HCEC 1CT (cell line): ENCODE data around the gene SPON2.
A peak's percentile ranks its signal among the peaks of the same experiment; 100 is the strongest.

Source experiments
- DNase-seq: peaks from one replicate; pipeline ENCODE4 v3.0.0-alpha.2; 2017

Gene SPON2

GRCh38 chr4:1193206-1194009, 21.0 kb upstream of the SPON2 start:
- no peak for DNase-seq

DNA sequence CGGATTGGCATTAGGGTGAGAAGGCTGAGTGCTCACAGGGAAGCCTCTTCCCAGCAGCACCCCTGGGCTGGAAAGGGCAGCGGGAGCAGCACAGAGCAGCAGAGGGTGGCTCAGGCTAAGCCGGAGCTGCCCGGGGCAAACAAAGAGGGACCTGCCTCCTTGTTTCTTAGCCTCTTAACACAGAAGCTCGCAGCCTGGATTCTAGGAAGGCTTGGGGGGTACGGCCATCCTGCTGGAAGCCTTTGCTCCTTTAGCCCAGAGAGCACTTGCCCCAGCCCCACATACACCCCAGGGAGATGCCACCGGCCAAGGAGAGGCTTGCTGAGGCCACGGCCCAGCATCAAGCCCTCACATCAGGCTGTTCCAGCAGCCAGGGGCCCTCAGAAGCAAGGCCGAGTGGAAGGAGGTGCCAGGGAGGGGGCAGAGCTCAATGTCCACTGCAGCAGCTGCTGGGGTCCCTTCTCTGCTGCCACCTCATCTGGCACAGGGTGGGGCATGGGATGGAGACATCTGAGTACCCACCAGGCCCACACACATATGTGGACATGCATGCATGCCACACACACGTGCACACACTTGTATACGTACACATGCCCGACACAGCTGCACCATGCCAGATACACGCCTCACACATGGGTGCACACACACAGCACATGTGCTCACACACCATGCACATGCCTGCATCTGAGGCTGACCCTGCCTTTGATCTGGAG, 20.3 kb upstream of the SPON2 start:
- no peak for DNase-seq

DNA sequence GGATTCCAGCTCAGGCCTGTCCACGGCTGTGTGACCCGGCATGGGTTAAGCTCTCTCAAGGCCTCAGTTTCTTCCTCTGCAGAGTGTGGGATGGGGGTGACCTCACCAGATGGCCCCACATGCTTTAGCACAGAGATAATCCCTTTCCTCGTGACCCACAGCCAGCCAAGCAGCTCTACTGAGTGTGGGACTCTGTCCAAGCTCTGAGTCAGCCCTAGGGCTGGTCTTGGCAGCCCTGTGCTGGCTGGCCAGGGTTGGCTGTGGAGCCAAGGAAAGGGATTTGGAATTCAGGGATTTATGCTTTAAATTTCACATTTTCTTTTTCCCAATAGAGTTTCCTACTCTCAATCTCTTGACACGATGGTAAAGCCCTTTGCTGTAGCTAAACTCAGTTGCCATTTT, 19.7 kb upstream of the SPON2 start:
- peak; percentile 93 for DNase-seq

DNA sequence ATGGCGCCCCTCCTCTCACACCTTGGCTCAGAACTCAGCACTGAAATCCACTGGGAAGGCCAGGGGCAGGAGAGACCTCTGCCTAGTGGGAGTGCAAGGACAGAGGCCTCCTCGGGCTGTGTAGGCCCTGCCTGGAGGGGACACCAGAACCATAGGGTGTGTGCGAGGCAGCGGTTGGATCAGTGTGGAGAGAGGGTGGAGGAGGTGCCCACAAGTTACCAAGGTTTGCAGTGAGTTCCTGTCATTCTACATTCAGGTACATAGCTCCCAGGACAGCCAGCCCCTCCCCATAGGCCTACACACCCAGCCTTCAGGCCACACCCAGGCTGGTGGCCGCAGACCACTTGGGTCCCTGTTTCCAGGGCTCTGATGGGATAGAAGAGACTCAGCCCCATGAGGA, 19.2 kb upstream of the SPON2 start:
- no peak for DNase-seq

DNA sequence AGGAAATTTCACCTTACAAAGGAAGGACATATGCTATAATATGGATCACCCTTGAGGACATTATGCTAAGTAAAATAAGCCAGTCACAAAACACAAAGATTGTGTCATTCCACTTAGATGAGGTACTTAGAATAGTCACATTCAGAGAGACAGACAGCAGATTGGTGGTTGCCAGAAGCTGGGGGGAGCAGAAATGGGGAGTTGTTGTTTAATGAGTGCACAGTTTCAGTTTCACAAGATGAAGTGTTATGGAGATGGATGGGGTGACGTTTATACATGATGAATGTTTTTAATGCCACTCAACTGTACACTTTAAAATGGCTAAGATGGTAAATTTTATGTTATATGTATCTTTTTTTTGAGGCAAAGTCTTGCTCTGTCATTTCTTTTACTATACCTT, 14.8 kb upstream of the SPON2 start:
- no peak for DNase-seq

DNA sequence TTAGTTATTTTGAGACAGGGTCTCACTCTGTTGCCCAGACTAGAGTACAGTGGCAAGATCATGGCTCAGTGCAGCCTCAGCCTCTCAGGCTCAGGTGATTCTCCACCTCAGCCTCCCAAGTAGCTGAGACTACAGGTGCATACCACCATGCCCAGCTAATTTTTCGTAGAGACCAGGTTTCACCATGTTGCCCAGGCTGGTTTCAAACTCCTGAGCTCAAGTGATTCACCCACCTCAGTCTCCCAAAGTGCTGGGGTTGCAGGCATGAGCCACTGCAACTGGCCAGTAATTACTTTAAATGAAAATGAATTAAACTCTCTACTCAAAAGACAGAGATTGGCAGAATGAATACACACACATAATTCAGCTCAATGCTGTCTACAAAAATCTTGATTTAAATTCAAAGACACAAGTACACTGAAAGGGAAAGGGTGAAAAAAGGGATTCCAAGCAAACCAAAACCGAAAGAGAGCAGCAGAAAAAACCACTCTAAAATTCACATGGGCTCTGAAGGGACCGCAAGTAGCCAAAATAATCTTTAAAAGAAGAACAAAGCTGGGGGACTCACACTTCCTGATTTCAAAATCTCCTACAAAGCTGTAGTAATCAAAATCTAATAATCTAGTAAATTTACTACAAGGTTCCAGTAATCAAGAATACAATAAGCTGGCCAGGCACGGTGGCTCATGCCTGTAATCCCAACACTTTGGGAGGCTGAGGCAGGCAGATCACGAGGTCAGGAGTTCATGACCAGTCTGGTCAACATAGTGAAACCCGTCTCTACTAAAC, 11.8 kb upstream of the SPON2 start:
- DNase-seq: no peak

- DNase-seq: no peak
Observed at GRCh38 chr4:1182313-1182712, 9.9 kb upstream of the SPON2 start.

GRCh38 chr4:1180663-1181062, 8.3 kb upstream of the SPON2 start:
- DNase-seq: no peak

- DNase-seq: no peak
Observed at GRCh38 chr4:1179976-1180375, 7.6 kb upstream of the SPON2 start.

GRCh38 chr4:1179089-1179441, 6.7 kb upstream of the SPON2 start:
- no peak for DNase-seq

DNA sequence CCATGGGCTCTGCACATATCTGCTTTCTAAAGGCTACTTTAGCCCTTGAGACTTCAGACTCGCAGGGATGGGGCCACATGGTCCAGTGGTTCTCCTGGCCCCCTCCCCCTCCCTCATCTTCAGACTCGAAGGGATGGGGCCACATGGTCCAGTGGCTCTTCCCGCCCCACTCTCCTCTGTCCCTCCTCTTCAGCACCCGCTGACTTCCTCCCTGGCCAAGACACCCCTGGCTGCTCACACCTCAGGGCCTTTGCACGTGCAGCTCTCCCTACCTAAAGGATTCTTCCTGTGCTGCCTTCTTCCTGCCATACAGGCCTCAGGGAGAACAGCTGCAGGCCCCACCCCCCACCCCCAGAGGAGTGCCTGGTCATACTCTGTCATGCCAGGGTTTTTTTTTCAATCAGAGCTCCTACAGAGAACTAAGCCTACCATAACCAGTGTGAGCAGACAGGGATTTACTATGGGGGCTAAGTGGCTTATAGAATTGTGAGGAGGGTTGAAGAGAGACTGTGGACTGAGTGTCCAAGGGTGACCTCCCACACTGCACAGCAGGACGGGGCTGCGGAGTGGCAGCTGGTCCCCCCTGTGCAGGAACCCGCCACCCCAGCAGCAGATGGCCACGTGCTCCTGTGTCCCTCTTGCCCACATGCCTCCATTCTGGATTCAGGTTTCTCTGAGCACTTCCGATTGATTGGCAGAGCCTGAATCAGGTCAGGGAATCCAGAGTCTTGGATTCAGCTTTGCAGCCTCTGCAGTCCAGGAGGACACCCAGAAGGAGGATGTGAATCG, 6.1 kb upstream of the SPON2 start:
- peak; percentile 44 for DNase-seq

- peak; percentile 38 for DNase-seq
Observed at GRCh38 chr4:1177274-1178141, 5.1 kb upstream of the SPON2 start.

GRCh38 chr4:1176398-1177273, 4.3 kb upstream of the SPON2 start:
- DNase-seq: no peak

- DNase-seq: no peak
Observed at GRCh38 chr4:1175635-1176229, 3.3 kb upstream of the SPON2 start.

GRCh38 chr4:1174941-1175634, 2.7 kb upstream of the SPON2 start:
- no peak for DNase-seq

- DNase-seq: peak; percentile 76
Observed at GRCh38 chr4:1172971-1173757, 781 bp upstream of the SPON2 start.

DNA sequence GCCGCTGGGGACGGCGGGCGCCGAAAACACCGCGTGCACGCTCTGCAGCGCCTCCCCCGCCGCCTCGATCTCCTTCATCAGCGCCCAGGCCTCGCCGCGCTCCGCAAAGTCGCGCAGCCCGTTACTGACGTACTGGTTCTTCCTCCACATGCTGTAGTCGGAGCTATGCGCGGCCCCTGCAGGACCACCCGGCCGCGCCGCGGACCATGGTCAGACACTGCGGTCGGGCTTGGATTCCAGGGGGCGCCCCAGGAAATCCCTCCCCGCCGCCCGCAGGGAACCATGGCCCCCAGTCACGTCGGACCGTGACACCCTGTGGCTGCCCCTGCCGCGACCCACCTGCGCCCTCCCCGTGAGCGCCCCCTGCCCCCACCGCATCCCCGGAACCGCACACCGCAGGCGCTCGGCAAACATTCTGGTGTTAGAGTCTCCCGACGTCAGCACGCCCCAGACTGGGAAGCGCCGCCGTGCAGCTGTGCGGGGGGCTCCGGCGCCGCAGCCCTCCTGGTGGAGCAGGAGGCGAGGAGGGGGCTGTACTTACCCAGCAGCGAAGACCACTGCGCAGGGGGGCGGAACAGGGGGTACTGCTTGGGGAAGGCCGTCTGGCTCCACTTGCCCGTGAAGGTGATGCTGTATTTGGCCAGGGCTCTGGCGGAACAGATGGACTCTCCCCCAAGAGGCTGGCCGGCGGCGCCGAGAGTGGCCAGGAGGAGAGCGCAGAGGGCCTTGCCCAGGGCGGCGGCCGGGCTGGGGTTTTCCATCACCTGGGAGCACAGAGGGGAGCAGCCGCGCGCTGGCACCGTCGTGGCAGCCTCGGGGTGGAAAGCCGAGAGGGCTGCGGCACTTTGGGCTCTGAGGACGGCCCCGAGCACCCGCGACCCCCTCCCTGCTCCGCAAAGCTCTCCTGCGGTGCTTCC, 814 bp downstream of the SPON2 start:
- DNase-seq: no peak

DNA sequence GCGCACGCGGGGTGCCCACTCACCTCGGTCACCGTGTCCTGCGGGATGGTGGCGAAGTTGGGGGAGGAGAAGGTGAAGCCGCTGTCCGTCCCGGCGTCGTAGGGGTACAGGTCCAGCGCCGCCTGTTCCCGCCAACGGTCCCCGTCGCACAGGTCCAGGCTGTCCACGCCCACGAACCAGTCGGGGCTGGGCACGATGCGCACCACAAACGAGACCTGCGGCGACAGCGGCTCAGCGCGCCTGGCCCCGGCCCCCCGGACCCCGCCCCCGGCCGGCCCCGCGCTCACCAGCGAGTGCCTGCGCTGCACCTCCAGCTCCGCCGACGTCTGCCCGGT, 1.4 kb downstream of the SPON2 start:
- no peak for DNase-seq
